Testis (tissue), 2 donors: ENCODE data around the gene CCDC200.

Source experiments
- POLR2A ChIP-seq: fragments of 450-650 bp; IDR thresholded peaks from one replicate; pipeline ENCODE4 v1.6.1; 2017; ENCODE audit warnings: antibody characterized with exemption, mild to moderate bottlenecking, moderate library complexity
- TF ChIP-seq, protein P1 (sequence below), 3 experiments: fragments of 450-650 bp in 2 of 3; fragments of 200-600 bp in 1 of 3; sonication (generic) in 1 of 3; IDR thresholded peaks; one replicate each; pipeline ENCODE4 v1.5.1; 2016 to 2019; ENCODE audit warnings: antibody characterized with exemption in 3 of 3, mild to moderate bottlenecking in 2 of 3, moderate library complexity in 1 of 3

GRCh38 chr17:43193251-43193650, 35.2 kb downstream of the CCDC200 start:
- TF ChIP-seq, protein P1, sequence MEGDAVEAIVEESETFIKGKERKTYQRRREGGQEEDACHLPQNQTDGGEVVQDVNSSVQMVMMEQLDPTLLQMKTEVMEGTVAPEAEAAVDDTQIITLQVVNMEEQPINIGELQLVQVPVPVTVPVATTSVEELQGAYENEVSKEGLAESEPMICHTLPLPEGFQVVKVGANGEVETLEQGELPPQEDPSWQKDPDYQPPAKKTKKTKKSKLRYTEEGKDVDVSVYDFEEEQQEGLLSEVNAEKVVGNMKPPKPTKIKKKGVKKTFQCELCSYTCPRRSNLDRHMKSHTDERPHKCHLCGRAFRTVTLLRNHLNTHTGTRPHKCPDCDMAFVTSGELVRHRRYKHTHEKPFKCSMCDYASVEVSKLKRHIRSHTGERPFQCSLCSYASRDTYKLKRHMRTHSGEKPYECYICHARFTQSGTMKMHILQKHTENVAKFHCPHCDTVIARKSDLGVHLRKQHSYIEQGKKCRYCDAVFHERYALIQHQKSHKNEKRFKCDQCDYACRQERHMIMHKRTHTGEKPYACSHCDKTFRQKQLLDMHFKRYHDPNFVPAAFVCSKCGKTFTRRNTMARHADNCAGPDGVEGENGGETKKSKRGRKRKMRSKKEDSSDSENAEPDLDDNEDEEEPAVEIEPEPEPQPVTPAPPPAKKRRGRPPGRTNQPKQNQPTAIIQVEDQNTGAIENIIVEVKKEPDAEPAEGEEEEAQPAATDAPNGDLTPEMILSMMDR (IDR thresholded peaks at IDR 0.05): no peak
- no peak for TF ChIP-seq POLR2A
